ENCODE results near the gene HNRNPUL1.
"Not testable (repeated sequence)": the region's sequence is repeated elsewhere in the genome, so short reads cannot be mapped to it uniquely, and the experiment has no call there.

- TF ChIP-seq SP1 (IDR thresholded peaks at IDR 0.05); BHLHE40 (IDR thresholded peaks at IDR 0.05; ENCODE audit: borderline replicate concordance); FOXK2 (IDR thresholded peaks at IDR 0.05); FOXA1 (IDR thresholded peaks at IDR 0.05); PKNOX1 (IDR thresholded peaks at IDR 0.05); ELF4 (IDR thresholded peaks at IDR 0.05); L3MBTL2 (conservative IDR thresholded peaks at IDR 0.05); ARNT (IDR thresholded peaks at IDR 0.05); TARDBP (IDR thresholded peaks at IDR 0.05); ZNF384 (IDR thresholded peaks at IDR 0.05); HDGF (IDR thresholded peaks at IDR 0.05; ENCODE audit: borderline replicate concordance); NFRKB (IDR thresholded peaks at IDR 0.05); LEF1 (IDR thresholded peaks at IDR 0.05; ENCODE audit: borderline replicate concordance); FOXM1 (IDR thresholded peaks at IDR 0.05; ENCODE audit: borderline replicate concordance): not testable (repeated sequence)
These were observed 25.6 kb downstream of the HNRNPUL1 start for GRCh38 chr19:41289814-41290213.

Data from HEK293T (cell line).